Frontal cortex (tissue), 4 donors: ENCODE measurements around the gene AMFR. TPM values are rescaled to one million over a fixed set of nuclear protein-coding genes. Genes with fewer than 3 reads are reported as not detected.

Source experiments
- DNase-seq, 2 donors: peaks; one replicate each; pipeline ENCODE4 v3.0.0; 2012; ENCODE audit warnings: low spot score in 2 of 2
- FAIRE-seq: peaks from 2 replicates; lab custom pipeline; 2012; peaks lifted over from hg19 to GRCh38; lab: Jason Lieb, UNC
- total RNA-seq: library from RNA; depleted of rRNA; stranded (reverse); fragments of >200 nt; gene quantifications from one replicate; pipeline ENCODE4 v1.2.3, GENCODE V29; 2014
- donor health status: control.
- donor health status: control.
- donor health status: control.

The AMFR gene
- total RNA-seq, 1 donor from 2014 or later = 336 TPM

DNA sequence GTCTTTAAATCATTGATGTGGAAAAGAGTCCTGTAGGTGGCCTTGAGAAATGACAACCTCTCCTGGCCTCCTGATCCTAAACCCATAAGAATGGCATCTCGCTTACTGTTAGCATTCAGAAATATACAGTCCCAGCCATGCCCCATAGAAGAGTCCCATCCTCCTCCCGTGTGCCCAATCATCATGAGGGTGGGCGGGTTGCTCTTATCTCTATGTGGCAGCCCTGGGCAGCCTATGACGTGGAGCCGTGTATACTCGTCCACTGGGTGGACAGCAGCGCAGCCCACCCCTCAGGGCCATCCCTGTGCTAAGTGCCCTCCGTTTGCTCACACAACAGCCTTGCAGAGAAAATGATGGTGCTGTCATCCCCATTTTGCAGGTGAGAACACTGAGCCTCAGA, 105.3 kb downstream of the AMFR start:
- DNase-seq (no peak), FAIRE-seq (no peak)

- FAIRE-seq = no peak
- peak in 1 of 2 donors; percentile 49 for DNase-seq
These were observed 106.0 kb downstream of the AMFR start for GRCh38 chr16:56319376-56319775.

GRCh38 chr16:56318827-56319140, 106.6 kb downstream of the AMFR start:
- no peak for FAIRE-seq
- no peak for DNase-seq

DNA sequence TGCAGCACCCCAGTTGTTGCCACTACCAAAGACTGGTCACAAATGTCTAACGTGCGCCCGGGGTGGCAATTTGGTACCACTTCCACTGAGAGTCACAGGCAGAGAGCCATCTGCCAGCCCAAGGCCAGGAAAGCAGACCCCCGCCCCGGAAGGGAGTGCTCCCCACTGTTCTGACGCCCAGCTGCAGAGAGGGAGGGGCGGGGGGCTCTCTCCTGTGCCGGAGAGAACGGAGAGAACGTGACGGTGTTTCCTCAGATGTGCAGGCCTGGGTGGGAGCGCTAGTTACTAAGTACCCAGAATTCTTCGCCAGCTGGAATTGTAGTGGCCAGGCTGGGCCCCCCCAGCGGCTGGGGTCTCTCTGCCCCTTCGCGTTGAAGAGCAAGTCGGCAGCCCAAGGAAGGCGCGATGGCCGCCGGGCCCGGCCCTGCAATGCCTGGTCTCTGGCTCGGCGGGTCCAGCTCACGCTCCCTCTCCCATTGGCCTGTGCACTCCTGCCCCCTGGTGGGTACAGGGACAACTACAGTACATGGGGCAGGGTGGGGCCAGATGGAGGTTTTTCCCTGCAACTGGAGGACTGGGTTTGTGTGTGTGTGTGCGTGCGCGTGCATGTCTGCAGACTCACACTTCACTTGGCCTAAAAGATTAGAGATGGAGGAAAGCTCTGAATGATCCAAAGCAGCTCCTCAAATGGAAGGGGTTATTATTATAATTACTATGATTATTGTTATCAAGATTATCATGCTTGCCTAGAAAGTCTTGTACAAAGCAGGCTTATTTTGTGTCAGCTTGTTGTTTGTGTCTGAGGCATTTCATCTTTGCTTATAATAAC, 107.1 kb downstream of the AMFR start:
- peak; percentile 78 to 91 for DNase-seq
- FAIRE-seq = no peak

DNA sequence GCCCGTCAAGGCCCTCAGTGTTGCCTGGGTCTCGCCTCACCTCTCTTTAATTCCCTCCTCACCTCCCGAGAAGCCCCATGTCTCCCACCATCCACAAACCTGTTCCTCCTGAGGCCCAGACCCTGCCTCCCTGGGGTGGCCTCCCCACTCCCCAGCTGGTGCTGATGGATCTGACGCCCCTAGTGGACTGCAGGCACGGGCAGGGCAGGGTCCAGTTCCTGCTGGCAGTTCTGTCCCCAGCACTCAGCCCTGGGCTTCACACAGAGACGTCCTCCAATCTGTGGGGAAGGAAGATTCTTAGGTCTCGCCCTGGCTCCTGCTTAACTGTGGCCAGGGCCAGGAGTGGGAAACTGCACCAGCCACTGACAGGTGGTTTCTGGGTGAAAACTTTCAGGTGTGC, 108.8 kb downstream of the AMFR start:
- DNase-seq (no peak), FAIRE-seq (no peak)

DNA sequence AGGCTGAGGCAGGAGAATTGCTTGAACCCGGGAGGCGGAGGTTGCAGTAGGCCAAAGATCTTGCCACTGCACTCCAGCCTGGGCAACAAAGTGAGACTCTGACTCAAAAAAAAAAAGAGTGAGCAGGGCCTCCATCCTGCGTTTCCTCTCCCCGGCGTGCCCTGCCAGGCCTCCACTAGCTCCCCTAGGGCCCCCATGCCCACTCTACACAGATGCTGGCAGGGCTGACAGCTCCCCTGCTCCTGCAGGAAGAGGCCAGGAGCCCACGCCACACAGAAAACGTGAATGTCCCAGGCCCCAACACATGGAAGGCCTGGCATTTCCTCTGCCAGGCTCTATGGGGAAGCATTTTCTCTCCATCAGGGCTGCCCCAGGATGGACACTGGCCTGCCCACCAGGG, 109.4 kb downstream of the AMFR start:
- FAIRE-seq (no peak), DNase-seq (no peak)

GRCh38 chr16:56314244-56314850, 111.0 kb downstream of the AMFR start:
- FAIRE-seq (no peak), DNase-seq (no peak)

DNA sequence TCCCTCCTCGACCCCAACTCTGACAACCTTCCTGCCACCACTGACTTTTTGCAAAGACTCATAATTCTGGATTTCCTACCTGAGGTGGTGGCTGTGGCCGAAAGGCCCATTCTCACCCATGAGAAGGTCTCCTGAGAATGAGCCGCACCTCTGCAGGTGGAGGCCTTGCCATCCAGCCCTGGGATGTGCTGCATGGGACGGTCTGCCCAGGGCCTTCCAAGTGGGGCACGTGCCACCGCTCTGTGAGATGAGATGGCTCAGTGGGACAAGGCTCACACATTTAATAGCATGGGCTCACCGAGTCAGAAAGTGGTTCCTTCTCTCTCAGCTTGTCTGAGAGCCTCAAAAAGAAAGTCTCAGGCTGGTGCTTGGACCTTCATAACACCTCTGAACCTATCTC, 112.8 kb downstream of the AMFR start:
- FAIRE-seq (no peak), DNase-seq (no peak)

- no peak for FAIRE-seq
- DNase-seq = no peak
These were observed 113.4 kb downstream of the AMFR start for GRCh38 chr16:56312028-56312300.

Other genes starting within 250 kb of the AMFR start
- gene GNAO1, start 234.1 kb downstream of the AMFR start, total RNA-seq = 54.2 TPM
- 280 TPM for gene NUDT21, start 25.8 kb upstream of the AMFR start, total RNA-seq
- 26.9 TPM for gene OGFOD1, start 26.0 kb upstream of the AMFR start, total RNA-seq
- 144 TPM for gene BBS2, start 94.5 kb upstream of the AMFR start, total RNA-seq
- not detected for gene MT4, start 139.5 kb upstream of the AMFR start, total RNA-seq
- 7.3 TPM for gene MT3, start 164.0 kb upstream of the AMFR start, total RNA-seq
- 1.6 TPM for gene MT2A, start 183.0 kb upstream of the AMFR start, total RNA-seq
- 5.7 TPM for gene MT1E, start 200.2 kb upstream of the AMFR start, total RNA-seq
- gene MT1M, start 207.1 kb upstream of the AMFR start, total RNA-seq = not detected
- not detected for gene MT1A, start 213.1 kb upstream of the AMFR start, total RNA-seq
- not detected for gene MT1B, start 226.3 kb upstream of the AMFR start, total RNA-seq
- gene MT1F, start 232.4 kb upstream of the AMFR start, total RNA-seq = 1.2 TPM
- not detected for gene MT1G, start 242.5 kb upstream of the AMFR start, total RNA-seq
- not detected for gene MT1H, start 244.3 kb upstream of the AMFR start, total RNA-seq